OCI-LY1 (cell line): Measurements from ENCODE around the gene TRIM54.

Source experiments
- H2AFZ ChIP-seq: fragments of 200-600 bp; sonication (generic), shearing (Covaris generic); 2 replicates; pipeline ENCODE4 v1.6.0; 2014; ENCODE audit warnings: antibody characterized with exemption, mild to moderate bottlenecking, low read length
- H3F3A ChIP-seq: fragments of 200-600 bp; sonication (generic), shearing (Covaris generic); 2 replicates; pipeline ENCODE4 v1.6.0; 2014; ENCODE audit warnings: mild to moderate bottlenecking, antibody characterized with exemption, low read length, moderate library complexity; ENCODE audit not compliant: insufficient read depth
- H3K27ac ChIP-seq: fragments of 200-600 bp; sonication (generic); 2 replicates; pipeline ENCODE4 v1.5.1; 2014; ENCODE audit warnings: low read length, mixed run types, mild to moderate bottlenecking, low read depth; ENCODE audit not compliant: poor library complexity, severe bottlenecking
- H3K27me3 ChIP-seq: fragments of 200-600 bp; sonication (generic); 2 replicates; pipeline ENCODE4 v1.6.0; 2014; ENCODE audit warnings: antibody characterized with exemption, mild to moderate bottlenecking, low read length, moderate library complexity; ENCODE audit not compliant: insufficient read depth
- H3K36me3 ChIP-seq: fragments of 200-600 bp; sonication (generic); 2 replicates; pipeline ENCODE4 v1.6.1; 2014; ENCODE audit warnings: mild to moderate bottlenecking, antibody characterized with exemption, low read length, moderate library complexity, mixed read lengths; ENCODE audit not compliant: insufficient read depth
- H3K4me1 ChIP-seq: fragments of 200-600 bp; sonication (generic); 2 replicates; pipeline ENCODE4 v1.5.1; 2014; ENCODE audit warnings: mild to moderate bottlenecking, low read length, moderate library complexity; ENCODE audit not compliant: insufficient read depth, severe bottlenecking
- H3K4me2 ChIP-seq: fragments of 200-600 bp; sonication (generic), shearing (Covaris generic); 2 replicates; pipeline ENCODE4 v1.6.1; 2014; ENCODE audit warnings: low read length
- H3K4me3 ChIP-seq: fragments of 200-600 bp; sonication (generic); 2 replicates; pipeline ENCODE4 v1.5.1; 2014; ENCODE audit warnings: low read length, low read depth, mild to moderate bottlenecking, mixed read lengths; ENCODE audit not compliant: poor library complexity, severe bottlenecking
- H3K79me2 ChIP-seq: fragments of 200-600 bp; shearing (Covaris generic); 2 replicates; pipeline ENCODE4 v1.6.1; 2016; ENCODE audit warnings: mixed run types, low read length, mixed read lengths; ENCODE audit not compliant: insufficient read depth
- H3K9ac ChIP-seq: fragments of 200-600 bp; sonication (generic), shearing (Covaris generic); 2 replicates; pipeline ENCODE4 v1.6.1; 2014; ENCODE audit warnings: mild to moderate bottlenecking, low read length, mixed read lengths
- H3K9me2 ChIP-seq: fragments of 200-600 bp; sonication (generic), shearing (Covaris generic); 2 replicates; pipeline ENCODE4 v1.6.1; 2014; ENCODE audit warnings: low read depth, mild to moderate bottlenecking, low read length, mixed read lengths
- H3K9me3 ChIP-seq: fragments of 200-600 bp; shearing (Covaris generic); 2 replicates; pipeline ENCODE4 v1.6.1; 2014; ENCODE audit warnings: low read length, mixed read lengths
- H4K20me1 ChIP-seq: fragments of 200-600 bp; sonication (generic), shearing (Covaris generic); 2 replicates; pipeline ENCODE4 v1.6.0; 2016; ENCODE audit warnings: mild to moderate bottlenecking, low read length; ENCODE audit not compliant: insufficient read depth
- EZH2 ChIP-seq: fragments of 200-600 bp; sonication (generic), shearing (Covaris generic); IDR thresholded peaks from 2 replicates; pipeline ENCODE4 v1.8.0; 2017; ENCODE audit warnings: borderline replicate concordance, mixed run types, mild to moderate bottlenecking, antibody characterized with exemption, low read length, moderate library complexity, mixed read lengths
- TF ChIP-seq, protein P1 (sequence below): fragments of 200-600 bp; sonication (generic), shearing (Covaris generic); IDR thresholded peaks from 2 replicates; pipeline ENCODE4 v1.5.1; 2017; ENCODE audit warnings: mild to moderate bottlenecking, antibody characterized with exemption, low read length, moderate library complexity, mixed read lengths

TRIM54 gene

DNA sequence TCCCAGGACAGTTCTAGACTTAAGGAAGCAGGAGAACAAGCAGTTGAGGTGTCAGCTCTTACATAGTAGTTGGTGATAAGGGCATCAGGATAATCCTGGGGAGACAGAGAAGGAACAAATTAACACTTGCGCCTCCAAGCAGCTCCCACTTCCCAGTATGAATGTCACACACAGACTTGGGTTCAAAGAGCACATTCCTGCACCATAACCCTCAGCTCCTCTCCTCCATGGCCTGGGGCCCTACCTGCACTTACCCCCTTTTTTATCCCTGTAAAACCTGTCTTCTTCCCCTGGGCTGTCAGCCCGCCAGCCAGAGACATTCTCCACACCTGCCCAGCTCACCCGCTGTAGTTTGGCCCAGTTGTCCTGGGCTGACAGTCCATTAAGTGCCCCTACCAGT, 29.9 kb downstream of the TRIM54 start:
- peaks cover 34% of the 10 kb centered on the region for H3K36me3 ChIP-seq
- H4K20me1 ChIP-seq: no peaks in the 10 kb centered on the region
- H3K9me3 ChIP-seq: no peaks in the 10 kb centered on the region
- no peaks in the 10 kb centered on the region for H3K4me1 ChIP-seq
- H3K9ac ChIP-seq: no peak overlapping the region
- H3F3A ChIP-seq: no peaks in the 10 kb centered on the region
- no peak overlapping the region for H3K4me2 ChIP-seq
- no peaks in the 10 kb centered on the region for H3K27me3 ChIP-seq
- H3K4me3 ChIP-seq: no peak overlapping the region
- H3K27ac ChIP-seq: no peak overlapping the region
- no peaks in the 10 kb centered on the region for H3K9me2 ChIP-seq
- no peak overlapping the region for H2AFZ ChIP-seq
- TF ChIP-seq, protein P1, sequence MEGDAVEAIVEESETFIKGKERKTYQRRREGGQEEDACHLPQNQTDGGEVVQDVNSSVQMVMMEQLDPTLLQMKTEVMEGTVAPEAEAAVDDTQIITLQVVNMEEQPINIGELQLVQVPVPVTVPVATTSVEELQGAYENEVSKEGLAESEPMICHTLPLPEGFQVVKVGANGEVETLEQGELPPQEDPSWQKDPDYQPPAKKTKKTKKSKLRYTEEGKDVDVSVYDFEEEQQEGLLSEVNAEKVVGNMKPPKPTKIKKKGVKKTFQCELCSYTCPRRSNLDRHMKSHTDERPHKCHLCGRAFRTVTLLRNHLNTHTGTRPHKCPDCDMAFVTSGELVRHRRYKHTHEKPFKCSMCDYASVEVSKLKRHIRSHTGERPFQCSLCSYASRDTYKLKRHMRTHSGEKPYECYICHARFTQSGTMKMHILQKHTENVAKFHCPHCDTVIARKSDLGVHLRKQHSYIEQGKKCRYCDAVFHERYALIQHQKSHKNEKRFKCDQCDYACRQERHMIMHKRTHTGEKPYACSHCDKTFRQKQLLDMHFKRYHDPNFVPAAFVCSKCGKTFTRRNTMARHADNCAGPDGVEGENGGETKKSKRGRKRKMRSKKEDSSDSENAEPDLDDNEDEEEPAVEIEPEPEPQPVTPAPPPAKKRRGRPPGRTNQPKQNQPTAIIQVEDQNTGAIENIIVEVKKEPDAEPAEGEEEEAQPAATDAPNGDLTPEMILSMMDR: no peak
- no peak for TF ChIP-seq EZH2
- no peaks in the 10 kb centered on the region for H3K79me2 ChIP-seq

DNA sequence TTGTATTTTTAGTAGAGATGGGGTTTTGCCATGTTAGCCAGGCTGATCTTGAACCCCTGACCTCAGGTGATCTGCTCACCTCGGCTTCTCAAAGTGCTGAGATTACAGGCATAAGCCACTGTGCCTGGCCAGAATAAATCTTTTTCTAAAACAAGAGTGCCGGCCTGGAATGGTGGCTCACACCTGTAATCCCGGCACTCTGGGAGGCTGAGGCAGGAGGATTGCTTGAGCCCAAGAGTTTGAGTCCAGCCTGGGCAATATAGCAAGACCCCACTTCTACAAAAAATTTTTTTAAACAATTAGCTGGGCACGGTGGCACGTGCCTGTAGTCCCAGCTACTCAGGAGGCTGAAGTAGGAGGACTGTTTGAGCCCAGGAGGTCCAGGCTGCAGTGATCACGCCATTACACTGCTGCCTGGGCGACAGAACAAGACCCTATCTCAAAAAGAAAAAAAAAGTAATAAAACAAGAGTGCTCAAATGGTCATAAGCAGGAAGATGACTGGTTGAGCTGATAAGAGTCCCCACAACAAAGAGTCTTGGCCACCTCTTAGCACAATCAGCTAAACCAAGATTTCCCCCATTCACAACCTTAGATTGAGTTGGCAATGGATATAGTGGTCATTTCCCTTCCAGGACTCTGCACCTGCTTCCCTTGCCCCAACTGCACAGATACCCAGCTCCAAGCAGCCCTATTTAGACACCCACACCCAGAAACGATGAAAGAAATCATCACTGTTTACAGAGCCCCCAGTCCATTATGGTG, 31.8 kb downstream of the TRIM54 start:
- Histone ChIP-seq H2AFZ (no peak overlapping the region), H3K79me2 (no peaks in the 10 kb centered on the region), H3K4me3 (no peak overlapping the region), H3F3A (no peaks in the 10 kb centered on the region), H3K36me3 (peaks cover 29% of the 10 kb centered on the region), H4K20me1 (no peaks in the 10 kb centered on the region), H3K27me3 (no peaks in the 10 kb centered on the region), H3K9me3 (no peaks in the 10 kb centered on the region), H3K27ac (no peak overlapping the region), H3K4me1 (no peaks in the 10 kb centered on the region), H3K4me2 (no peak overlapping the region), H3K9me2 (no peaks in the 10 kb centered on the region), H3K9ac (no peak overlapping the region)
- TF ChIP-seq, protein P1: no peak
- TF ChIP-seq EZH2: no peak

- Histone ChIP-seq H3K4me2 (no peak overlapping the region), H3K36me3 (peaks cover 25% of the 10 kb centered on the region), H3K9ac (no peak overlapping the region), H3K79me2 (no peaks in the 10 kb centered on the region), H2AFZ (no peak overlapping the region), H3K4me1 (no peaks in the 10 kb centered on the region), H3K9me2 (no peaks in the 10 kb centered on the region), H3K4me3 (no peak overlapping the region), H3K9me3 (no peaks in the 10 kb centered on the region), H3K27me3 (no peaks in the 10 kb centered on the region), H4K20me1 (no peaks in the 10 kb centered on the region), H3K27ac (no peak overlapping the region), H3F3A (no peaks in the 10 kb centered on the region)
- TF ChIP-seq EZH2: no peak
- TF ChIP-seq, protein P1: no peak
Observed at GRCh38 chr2:27314709-27315108, 32.5 kb downstream of the TRIM54 start.
